ENCODE measurements around the gene SLC17A9.

The SLC17A9 gene

GRCh38 chr20:62983210-62983609, 30.7 kb downstream of the SLC17A9 start:
- H3K9ac ChIP-seq (ENCODE audit: insufficient read length), result no peak overlapping the region
- no peaks in the 10 kb centered on the region for H3K36me3 ChIP-seq (ENCODE audit: insufficient read depth, low read length)
- no peak for TF ChIP-seq FOXP2 (optimal IDR thresholded peaks at IDR 0.05; ENCODE audit: control extremely low read depth, extremely low read length, insufficient read depth)
- no peak for TF ChIP-seq POLR2AphosphoS5 (IDR thresholded peaks at IDR 0.05; ENCODE audit: borderline replicate concordance, low read depth, low read length)
- no peak for TF ChIP-seq EZH2 (IDR thresholded peaks at IDR 0.05)
- H3K4me3 ChIP-seq, result no peak overlapping the region
- H3K27ac ChIP-seq, result no peak overlapping the region
- no peaks in the 10 kb centered on the region for H3K9me3 ChIP-seq (ENCODE audit: low read depth, low read length)
- DNase-seq (ENCODE audit: low read depth, low spot score), result no peak

DNA sequence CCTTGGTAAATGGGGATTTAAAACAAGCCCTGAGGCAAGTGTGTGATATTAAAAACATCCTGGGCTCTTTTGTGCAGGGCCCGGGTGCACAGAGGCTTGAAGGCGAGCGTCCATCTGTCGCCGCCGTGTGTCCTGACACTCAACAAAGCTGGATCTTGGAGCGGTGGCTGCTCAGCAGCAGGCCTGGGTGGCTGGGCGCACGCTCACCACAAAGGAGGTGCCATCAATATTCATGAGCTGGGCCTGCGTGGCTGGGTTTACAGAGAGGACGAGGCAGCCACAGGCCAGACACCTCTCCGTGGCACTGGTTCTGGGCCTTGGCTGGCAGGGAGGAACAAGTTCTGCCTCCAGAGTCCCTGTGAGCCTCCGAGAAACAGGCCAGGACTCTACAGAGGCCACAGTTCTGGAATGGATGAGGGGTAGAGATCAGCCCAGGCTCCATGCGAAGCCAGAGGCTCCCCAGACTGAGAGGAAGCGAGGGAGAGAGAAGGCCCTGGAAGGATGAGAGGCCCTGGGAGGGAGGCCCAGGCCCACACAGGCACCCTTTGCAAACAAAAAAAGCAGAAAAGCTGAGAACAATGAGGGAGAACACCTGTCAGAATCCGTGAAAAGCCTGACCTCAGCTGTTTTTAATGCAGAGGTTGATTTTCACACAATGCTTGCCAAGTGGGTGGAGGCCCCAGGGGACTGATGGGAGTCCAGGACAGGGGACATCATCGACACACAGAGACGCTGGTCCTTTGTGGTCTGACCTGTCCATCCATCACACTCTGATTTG, 32.3 kb downstream of the SLC17A9 start:
- Histone ChIP-seq H3K36me3 (ENCODE audit: insufficient read depth, low read length) (no peaks in the 10 kb centered on the region), H3K9ac (ENCODE audit: insufficient read length) (no peak overlapping the region), H3K27ac (no peak overlapping the region), H3K4me3 (no peak overlapping the region), H3K9me3 (ENCODE audit: low read depth, low read length) (no peaks in the 10 kb centered on the region)
- TF ChIP-seq FOXP2 (optimal IDR thresholded peaks at IDR 0.05; ENCODE audit: control extremely low read depth, extremely low read length, insufficient read depth) (no peak), EZH2 (IDR thresholded peaks at IDR 0.05) (no peak), POLR2AphosphoS5 (IDR thresholded peaks at IDR 0.05; ENCODE audit: borderline replicate concordance, low read depth, low read length) (no peak)
- DNase-seq (ENCODE audit: low read depth, low spot score), result no peak

DNA sequence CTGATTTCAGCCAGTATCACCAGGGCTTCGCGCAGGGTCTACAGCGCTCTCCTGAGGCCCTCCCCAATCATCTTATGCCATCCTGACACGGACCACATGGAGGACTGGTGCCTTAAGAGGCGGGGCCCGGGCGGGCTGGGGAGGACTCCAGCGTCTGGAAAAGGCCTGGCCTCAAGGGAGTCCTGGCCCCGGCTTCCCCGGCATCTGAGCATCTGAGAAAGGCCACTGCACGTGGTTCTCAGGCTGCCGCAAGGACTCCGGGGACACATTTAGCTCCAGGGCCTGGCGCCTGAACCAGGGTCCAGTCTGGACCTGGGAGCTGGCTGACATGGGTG, 32.9 kb downstream of the SLC17A9 start:
- Histone ChIP-seq H3K9me3 (ENCODE audit: low read depth, low read length) (no peaks in the 10 kb centered on the region), H3K4me3 (no peak overlapping the region), H3K27ac (no peak overlapping the region), H3K36me3 (ENCODE audit: insufficient read depth, low read length) (no peaks in the 10 kb centered on the region), H3K9ac (ENCODE audit: insufficient read length) (no peak overlapping the region)
- no peak for TF ChIP-seq FOXP2 (optimal IDR thresholded peaks at IDR 0.05; ENCODE audit: control extremely low read depth, extremely low read length, insufficient read depth)
- no peak for TF ChIP-seq POLR2AphosphoS5 (IDR thresholded peaks at IDR 0.05; ENCODE audit: borderline replicate concordance, low read depth, low read length)
- TF ChIP-seq EZH2 (IDR thresholded peaks at IDR 0.05), result no peak
- DNase-seq (ENCODE audit: low read depth, low spot score), result no peak

DNA sequence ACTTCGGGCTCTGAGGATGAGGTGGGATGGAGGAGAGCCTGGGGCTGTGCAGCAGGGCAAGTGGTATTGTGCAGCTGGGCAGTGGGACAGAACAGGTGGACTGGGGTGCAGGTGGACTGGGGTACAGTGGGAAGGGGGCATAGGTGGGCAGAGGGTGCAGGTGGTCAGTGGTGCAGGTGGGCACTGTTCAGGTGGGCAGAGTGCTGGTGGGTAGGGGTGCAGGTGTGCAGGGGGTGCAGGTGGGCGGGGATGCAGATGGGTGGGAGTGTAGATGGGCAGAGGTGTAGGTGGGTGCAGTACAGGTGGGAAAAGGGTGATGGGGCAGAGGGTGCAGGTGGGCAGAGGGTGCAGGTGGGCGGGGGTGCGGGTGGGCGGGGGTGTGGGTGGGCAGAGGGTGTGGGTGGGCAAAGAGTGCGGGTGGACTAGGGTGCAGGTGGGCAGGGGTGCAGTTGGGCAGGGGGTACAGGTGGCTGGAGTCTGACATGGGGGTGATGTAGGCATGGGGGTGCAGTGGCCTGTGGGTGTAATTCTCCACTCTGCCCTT, 33.8 kb downstream of the SLC17A9 start:
- H3K27ac ChIP-seq, result no peak overlapping the region
- TF ChIP-seq FOXP2 (optimal IDR thresholded peaks at IDR 0.05; ENCODE audit: control extremely low read depth, extremely low read length, insufficient read depth) (no peak), EZH2 (IDR thresholded peaks at IDR 0.05) (no peak), POLR2AphosphoS5 (IDR thresholded peaks at IDR 0.05; ENCODE audit: borderline replicate concordance, low read depth, low read length) (no peak)
- no peak for DNase-seq (ENCODE audit: low read depth, low spot score)
- H3K36me3 ChIP-seq (ENCODE audit: insufficient read depth, low read length), result no peaks in the 10 kb centered on the region
- H3K9me3 ChIP-seq (ENCODE audit: low read depth, low read length), result no peaks in the 10 kb centered on the region
- no peak overlapping the region for H3K4me3 ChIP-seq
- H3K9ac ChIP-seq (ENCODE audit: insufficient read length), result no peak overlapping the region

DNA sequence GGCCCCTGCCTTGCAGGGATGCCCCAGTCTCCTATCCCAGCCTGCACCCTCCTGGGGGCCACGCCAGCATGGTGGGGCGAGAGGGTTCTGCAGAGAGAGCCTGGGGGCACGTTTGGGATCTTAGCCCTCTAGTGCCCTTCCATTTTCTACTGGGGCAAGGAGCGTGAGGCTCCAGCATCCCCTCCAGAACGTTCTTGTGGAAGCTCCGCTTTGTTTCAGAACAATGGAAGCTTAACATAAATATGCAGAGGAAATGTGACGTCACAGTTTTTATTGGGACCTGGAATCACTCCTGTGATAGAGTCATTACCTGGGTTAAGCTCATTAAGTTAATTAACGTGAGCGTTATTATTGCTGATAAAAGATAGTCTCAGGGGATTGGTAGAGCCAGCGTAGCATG, 34.6 kb downstream of the SLC17A9 start:
- Histone ChIP-seq H3K9me3 (ENCODE audit: low read depth, low read length) (no peaks in the 10 kb centered on the region), H3K36me3 (ENCODE audit: insufficient read depth, low read length) (no peaks in the 10 kb centered on the region), H3K27ac (no peak overlapping the region), H3K4me3 (no peak overlapping the region), H3K9ac (ENCODE audit: insufficient read length) (no peak overlapping the region)
- TF ChIP-seq EZH2 (IDR thresholded peaks at IDR 0.05) (no peak), FOXP2 (optimal IDR thresholded peaks at IDR 0.05; ENCODE audit: control extremely low read depth, extremely low read length, insufficient read depth) (no peak), POLR2AphosphoS5 (IDR thresholded peaks at IDR 0.05; ENCODE audit: borderline replicate concordance, low read depth, low read length) (no peak)
- DNase-seq (ENCODE audit: low read depth, low spot score), result no peak

GRCh38 chr20:62989201-62989601, 36.7 kb downstream of the SLC17A9 start:
- TF ChIP-seq EZH2 (IDR thresholded peaks at IDR 0.05) (no peak), POLR2AphosphoS5 (IDR thresholded peaks at IDR 0.05; ENCODE audit: borderline replicate concordance, low read depth, low read length) (no peak), FOXP2 (optimal IDR thresholded peaks at IDR 0.05; ENCODE audit: control extremely low read depth, extremely low read length, insufficient read depth) (no peak)
- no peak for DNase-seq (ENCODE audit: low read depth, low spot score)
- Histone ChIP-seq H3K9ac (ENCODE audit: insufficient read length) (no peak overlapping the region), H3K27ac (no peak overlapping the region), H3K4me3 (no peak overlapping the region), H3K36me3 (ENCODE audit: insufficient read depth, low read length) (no peaks in the 10 kb centered on the region), H3K9me3 (ENCODE audit: low read depth, low read length) (no peaks in the 10 kb centered on the region)

DNA sequence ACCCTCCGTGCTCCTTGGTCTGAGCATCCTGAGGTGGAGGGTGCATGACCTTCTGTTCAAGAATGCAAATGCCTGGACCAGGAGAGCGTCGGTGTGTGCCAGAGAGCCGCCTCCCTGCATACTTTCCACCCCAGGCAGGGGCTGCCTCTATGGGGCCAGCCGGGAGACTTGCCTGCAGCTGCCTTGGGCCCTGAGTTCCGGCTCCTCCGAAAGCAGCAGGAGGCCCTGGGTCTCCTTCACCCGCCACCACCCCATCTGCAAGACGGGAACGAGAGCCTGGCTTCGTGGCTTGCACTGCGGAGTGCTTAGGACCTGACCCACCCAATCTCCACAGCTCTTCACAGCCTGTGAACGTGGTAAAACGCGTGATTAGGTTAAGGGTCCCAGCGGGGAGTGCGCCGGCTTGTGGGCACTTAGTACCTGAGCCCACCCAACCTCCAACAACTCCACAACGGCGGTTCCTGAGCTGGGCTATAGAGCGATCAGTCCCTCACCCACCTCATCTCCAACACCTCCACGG, 37.9 kb downstream of the SLC17A9 start:
- Histone ChIP-seq H3K9me3 (ENCODE audit: low read depth, low read length) (no peaks in the 10 kb centered on the region), H3K4me3 (no peak overlapping the region), H3K9ac (ENCODE audit: insufficient read length) (no peak overlapping the region), H3K27ac (no peak overlapping the region), H3K36me3 (ENCODE audit: insufficient read depth, low read length) (no peaks in the 10 kb centered on the region)
- DNase-seq (ENCODE audit: low read depth, low spot score), result no peak
- no peak for TF ChIP-seq EZH2 (IDR thresholded peaks at IDR 0.05)
- TF ChIP-seq POLR2AphosphoS5 (IDR thresholded peaks at IDR 0.05; ENCODE audit: borderline replicate concordance, low read depth, low read length), result no peak
- no peak for TF ChIP-seq FOXP2 (optimal IDR thresholded peaks at IDR 0.05; ENCODE audit: control extremely low read depth, extremely low read length, insufficient read depth)

GRCh38 chr20:62991196-62991807, 38.8 kb downstream of the SLC17A9 start:
- Histone ChIP-seq H3K4me3 (no peak overlapping the region), H3K9ac (ENCODE audit: insufficient read length) (no peak overlapping the region), H3K27ac (no peak overlapping the region), H3K9me3 (ENCODE audit: low read depth, low read length) (no peaks in the 10 kb centered on the region), H3K36me3 (ENCODE audit: insufficient read depth, low read length) (no peaks in the 10 kb centered on the region)
- TF ChIP-seq FOXP2 (optimal IDR thresholded peaks at IDR 0.05; ENCODE audit: control extremely low read depth, extremely low read length, insufficient read depth), result no peak
- TF ChIP-seq POLR2AphosphoS5 (IDR thresholded peaks at IDR 0.05; ENCODE audit: borderline replicate concordance, low read depth, low read length), result no peak
- no peak for TF ChIP-seq EZH2 (IDR thresholded peaks at IDR 0.05)
- DNase-seq (ENCODE audit: low read depth, low spot score), result no peak

Measured in SK-N-MC (cell line).